Smooth muscle cell (in vitro differentiated cells): ENCODE data around the gene IFRD2. TPM values are rescaled to one million over a fixed set of nuclear protein-coding genes. Genes with fewer than 3 reads are reported as not detected.

ENCODE experiments used
- DNase-seq: peaks from one replicate; lab custom pipeline; 2025; ENCODE audit not compliant: unreplicated experiment; lab: John Stamatoyannopoulos, UW
- H2AFZ ChIP-seq: fragments of 200-600 bp; sonication (generic); 2 replicates; pipeline ENCODE4 v1.6.0; 2016; ENCODE audit warnings: antibody characterized with exemption, low read depth, mild to moderate bottlenecking
- H3F3A ChIP-seq: fragments of 200-600 bp; sonication (generic); 2 replicates; pipeline ENCODE4 v1.6.0; 2017; ENCODE audit warnings: antibody characterized with exemption, low read depth
- H3K27ac ChIP-seq: fragments of 200-600 bp; sonication (generic); 2 replicates; pipeline ENCODE4 v1.5.1; 2016; ENCODE audit warnings: low read depth, mild to moderate bottlenecking
- H3K27me3 ChIP-seq: fragments of 200-600 bp; sonication (generic); 2 replicates; pipeline ENCODE4 v1.6.1; 2016; ENCODE audit warnings: low read depth, mild to moderate bottlenecking
- H3K36me3 ChIP-seq: fragments of 200-600 bp; sonication (generic); 2 replicates; pipeline ENCODE4 v1.5.1; 2016; ENCODE audit warnings: low read depth
- H3K4me1 ChIP-seq: fragments of 200-600 bp; sonication (generic); 2 replicates; pipeline ENCODE4 v1.5.1; 2016; ENCODE audit warnings: low read depth
- H3K4me2 ChIP-seq: fragments of 200-600 bp; sonication (generic); 2 replicates; pipeline ENCODE4 v1.6.0; 2016; ENCODE audit warnings: mild to moderate bottlenecking
- H3K4me3 ChIP-seq: fragments of 200-600 bp; sonication (generic); 2 replicates; pipeline ENCODE4 v1.5.1; 2016; ENCODE audit warnings: mild to moderate bottlenecking
- H3K79me2 ChIP-seq: fragments of 200-600 bp; sonication (generic); 2 replicates; pipeline ENCODE4 v1.6.0; 2016; ENCODE audit warnings: low read depth, mild to moderate bottlenecking
- H3K9ac ChIP-seq: fragments of 200-600 bp; sonication (generic); 2 replicates; pipeline ENCODE4 v1.6.0; 2016; ENCODE audit warnings: low read depth
- H3K9me3 ChIP-seq: fragments of 200-600 bp; sonication (generic); replicated peaks from 2 replicates; pipeline ENCODE4 v1.5.1; 2016; ENCODE audit warnings: low read depth
- H4K20me1 ChIP-seq: fragments of 200-600 bp; sonication (generic); 2 replicates; pipeline ENCODE4 v1.6.0; 2016; ENCODE audit warnings: low read depth
- WGBS: methylation state at CpG from one replicate; pipeline ENCODE4 v1.1.7; 2016; ENCODE audit warnings: low lambda C conversion rate; 5-methylcytosine and 5-hydroxymethylcytosine counted together
- polyA plus RNA-seq: library from polyadenylated mRNA; unstranded; fragments of >200 nt; fragmentation: Nextera tagmentation; extraction: Ambion mirVana; gene quantifications from 2 replicates; pipeline ENCODE4 v1.2.1, GENCODE V29; 2016
- total RNA-seq: library from RNA; depleted of rRNA; stranded (reverse); fragments of >200 nt; gene quantifications from 2 replicates; pipeline ENCODE4 v1.2.3, GENCODE V29; 2014
- TF ChIP-seq, protein P1 (sequence below): fragments of 200-600 bp; sonication (generic); IDR thresholded peaks from 2 replicates; pipeline ENCODE4 v1.5.1; 2017; ENCODE audit warnings: borderline replicate concordance, mild to moderate bottlenecking, antibody characterized with exemption; ENCODE audit not compliant: insufficient read depth, poor library complexity, severe bottlenecking

Gene IFRD2
- total and polyA plus RNA-seq, 2 experiments from 2014 or later, result 20.8 to 59.3 TPM

DNA sequence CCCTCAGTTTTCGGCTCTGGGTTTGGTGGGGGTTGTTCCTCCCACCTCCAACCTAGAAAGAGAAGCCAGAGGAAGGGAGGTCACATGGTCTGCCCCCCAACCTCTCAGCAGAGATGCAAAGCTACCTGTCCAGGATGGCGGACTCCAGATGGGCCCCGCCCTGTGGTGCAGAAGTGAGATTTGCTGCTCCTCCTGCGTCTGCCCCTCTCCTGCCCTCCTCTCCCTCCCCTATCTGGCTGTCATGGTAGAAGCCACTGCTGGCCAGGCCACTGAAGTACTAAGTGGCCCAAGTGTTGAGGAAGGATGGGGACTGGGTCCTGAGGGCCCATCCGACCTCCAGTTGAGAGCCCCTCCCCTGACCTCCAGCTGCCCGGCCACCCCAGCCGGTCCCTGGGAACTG, 25.4 kb downstream of the IFRD2 start:
- peak overlapping the region; percentile 50 for H3K4me3 ChIP-seq

DNA sequence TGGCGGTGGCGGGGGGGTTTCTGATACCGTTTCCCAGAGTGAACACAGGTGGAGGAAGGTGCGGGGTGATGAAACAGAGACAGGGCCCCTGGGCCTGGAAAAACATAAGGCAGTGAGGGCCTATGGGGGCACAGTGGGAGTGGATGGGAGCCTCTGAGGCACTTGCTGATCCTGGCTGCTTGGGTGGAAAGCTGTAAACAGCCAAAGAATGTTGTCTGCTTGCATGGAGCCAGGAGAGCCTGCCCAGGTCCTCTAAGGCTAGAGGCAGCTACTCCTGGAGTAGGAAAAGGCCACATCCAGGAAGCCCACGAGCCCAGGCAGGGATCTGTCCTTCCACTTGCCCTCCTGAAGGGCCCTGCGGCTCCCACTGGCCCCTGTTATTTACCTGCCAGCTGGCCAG, 26.2 kb downstream of the IFRD2 start:
- H3K27me3 ChIP-seq, result no peaks in the 10 kb centered on the region
- H3K27ac ChIP-seq, result peak overlapping the region; percentile 75
- H3K9ac ChIP-seq, result peak overlapping the region; percentile 63
- TF ChIP-seq, protein P1, sequence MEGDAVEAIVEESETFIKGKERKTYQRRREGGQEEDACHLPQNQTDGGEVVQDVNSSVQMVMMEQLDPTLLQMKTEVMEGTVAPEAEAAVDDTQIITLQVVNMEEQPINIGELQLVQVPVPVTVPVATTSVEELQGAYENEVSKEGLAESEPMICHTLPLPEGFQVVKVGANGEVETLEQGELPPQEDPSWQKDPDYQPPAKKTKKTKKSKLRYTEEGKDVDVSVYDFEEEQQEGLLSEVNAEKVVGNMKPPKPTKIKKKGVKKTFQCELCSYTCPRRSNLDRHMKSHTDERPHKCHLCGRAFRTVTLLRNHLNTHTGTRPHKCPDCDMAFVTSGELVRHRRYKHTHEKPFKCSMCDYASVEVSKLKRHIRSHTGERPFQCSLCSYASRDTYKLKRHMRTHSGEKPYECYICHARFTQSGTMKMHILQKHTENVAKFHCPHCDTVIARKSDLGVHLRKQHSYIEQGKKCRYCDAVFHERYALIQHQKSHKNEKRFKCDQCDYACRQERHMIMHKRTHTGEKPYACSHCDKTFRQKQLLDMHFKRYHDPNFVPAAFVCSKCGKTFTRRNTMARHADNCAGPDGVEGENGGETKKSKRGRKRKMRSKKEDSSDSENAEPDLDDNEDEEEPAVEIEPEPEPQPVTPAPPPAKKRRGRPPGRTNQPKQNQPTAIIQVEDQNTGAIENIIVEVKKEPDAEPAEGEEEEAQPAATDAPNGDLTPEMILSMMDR, result no peak
- no peaks in the 10 kb centered on the region for H4K20me1 ChIP-seq
- peak overlapping the region; percentile 94 for H3K4me2 ChIP-seq
- H3K4me3 ChIP-seq, result no peak overlapping the region
- H3K36me3 ChIP-seq, result no peaks in the 10 kb centered on the region
- no peak overlapping the region for H2AFZ ChIP-seq
- H3K79me2 ChIP-seq, result no peaks in the 10 kb centered on the region
- peaks cover 55% of the 10 kb centered on the region for H3K4me1 ChIP-seq
- WGBS, result 94% methylated on average over 6 of the region's 6 CpGs
- no peaks in the 10 kb centered on the region for H3K9me3 ChIP-seq
- no peak for DNase-seq
- H3F3A ChIP-seq, result peaks cover 25% of the 10 kb centered on the region

More for the DNA sequence above, 25.4 kb downstream of the IFRD2 start:
- Histone ChIP-seq H2AFZ (no peak overlapping the region), H3K27ac (peak overlapping the region; percentile 75), H3K9me3 (no peaks in the 10 kb centered on the region), H3K4me1 (peaks cover 50% of the 10 kb centered on the region), H4K20me1 (no peaks in the 10 kb centered on the region), H3K36me3 (no peaks in the 10 kb centered on the region), H3K27me3 (no peaks in the 10 kb centered on the region), H3K9ac (peak overlapping the region; percentile 63), H3K79me2 (no peaks in the 10 kb centered on the region), H3K4me2 (peak overlapping the region; percentile 94), H3F3A (peaks cover 25% of the 10 kb centered on the region)
- 74% methylated on average over 7 of the region's 7 CpGs for WGBS
- DNase-seq, result no peak
- TF ChIP-seq, protein P1, result no peak

DNA sequence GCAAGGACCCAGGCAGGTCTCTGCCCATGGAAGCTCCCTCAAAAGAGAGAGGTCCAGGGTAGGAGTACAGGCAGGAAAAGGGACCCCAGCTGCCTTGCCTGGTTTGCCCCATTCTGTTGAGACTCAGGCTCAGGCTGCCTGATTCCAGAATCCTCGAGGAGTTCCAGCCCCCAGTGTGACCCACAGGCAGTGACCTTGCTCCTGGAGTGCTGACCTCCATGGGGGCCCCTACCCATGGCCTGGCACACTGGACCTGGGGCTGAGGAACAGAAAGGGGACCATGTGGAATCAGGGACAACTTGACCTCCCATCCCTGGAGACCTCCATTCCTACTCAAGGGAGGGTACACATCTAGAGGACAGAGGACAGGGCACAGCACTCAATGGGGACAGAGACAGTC, 26.7 kb downstream of the IFRD2 start:
- no peaks in the 10 kb centered on the region for H3K36me3 ChIP-seq
- no peaks in the 10 kb centered on the region for H3K27me3 ChIP-seq
- no peaks in the 10 kb centered on the region for H3K9me3 ChIP-seq
- peak overlapping the region; percentile 75 for H3K27ac ChIP-seq
- H3K79me2 ChIP-seq, result no peaks in the 10 kb centered on the region
- DNase-seq, result no peak
- H2AFZ ChIP-seq, result no peak overlapping the region
- H3F3A ChIP-seq, result peaks cover 25% of the 10 kb centered on the region
- peak overlapping the region; percentile 15 for H3K9ac ChIP-seq
- peak overlapping the region; percentile 2 for H3K4me2 ChIP-seq
- H3K4me3 ChIP-seq, result no peak overlapping the region
- H4K20me1 ChIP-seq, result no peaks in the 10 kb centered on the region
- peaks cover 60% of the 10 kb centered on the region for H3K4me1 ChIP-seq
- WGBS, result 91% methylated on average over 1 of the region's 1 CpG
- TF ChIP-seq, protein P1, result no peak

DNA sequence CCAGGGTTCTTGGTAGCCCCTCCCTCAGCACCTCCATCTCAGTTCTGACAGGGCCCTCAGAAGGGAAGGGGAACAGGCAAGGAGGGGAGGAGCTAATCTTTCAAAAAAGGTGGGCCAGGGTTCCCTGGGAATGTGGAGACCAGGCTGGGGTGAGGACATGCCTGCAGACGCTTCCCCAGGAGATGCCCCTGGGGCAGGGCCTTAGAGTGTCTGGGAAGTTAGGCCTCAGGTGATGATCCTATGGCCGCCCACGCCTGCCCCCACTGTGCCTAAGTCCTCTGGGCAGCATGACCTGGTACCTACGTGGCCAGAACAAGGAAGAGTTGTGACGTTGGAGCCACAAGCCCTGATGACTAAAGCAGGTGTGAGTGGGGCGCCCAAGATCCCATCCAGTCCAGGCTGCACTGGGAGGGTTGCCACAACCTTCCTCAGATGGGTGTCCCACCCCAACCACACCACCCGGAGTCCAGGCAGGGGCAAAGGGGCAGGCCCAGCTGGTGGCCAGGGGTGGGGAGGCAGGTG, 27.2 kb downstream of the IFRD2 start:
- Histone ChIP-seq H4K20me1 (no peaks in the 10 kb centered on the region), H3K4me2 (peak overlapping the region; percentile 2), H3K4me3 (no peak overlapping the region), H3K4me1 (peaks cover 64% of the 10 kb centered on the region), H3K27ac (peak overlapping the region; percentile 75), H2AFZ (no peak overlapping the region), H3K36me3 (no peaks in the 10 kb centered on the region), H3K9me3 (no peaks in the 10 kb centered on the region), H3K27me3 (no peaks in the 10 kb centered on the region), H3F3A (peaks cover 25% of the 10 kb centered on the region), H3K79me2 (no peaks in the 10 kb centered on the region), H3K9ac (peak overlapping the region; percentile 15)
- 43% methylated on average over 7 of the region's 7 CpGs for WGBS
- no peak for DNase-seq
- TF ChIP-seq, protein P1, result no peak
